ENCODE results near the gene GUK1.

DNA sequence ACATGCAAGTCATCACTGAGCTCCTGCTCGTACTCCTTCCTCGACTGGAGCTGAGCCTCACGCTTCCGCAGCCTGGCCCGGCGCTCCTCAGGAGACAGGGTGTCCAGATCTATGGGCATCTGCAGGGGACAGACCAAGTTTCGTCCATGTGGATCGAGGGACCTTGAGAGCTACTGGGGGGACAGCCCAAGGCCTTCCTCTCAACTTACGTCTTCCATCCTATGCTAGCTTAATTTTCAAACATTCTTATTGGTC lies 33.4 kb upstream of the GUK1 start:
- TF ChIP-seq MAX (IDR thresholded peaks at IDR 0.05) (no peak), EZH2 (IDR thresholded peaks at IDR 0.05; ENCODE audit: low read depth, low read length, severe bottlenecking) (no peak), EP300 (IDR thresholded peaks at IDR 0.05; ENCODE audit: borderline replicate concordance in 1 of 2, low read depth in 2 of 2, low read length in 2 of 2) (no peak), POLR2A (IDR thresholded peaks at IDR 0.05; ENCODE audit: control extremely low read depth in 1 of 2, low read depth in 2 of 2, low read length in 2 of 2) (no peak), SP2 (IDR thresholded peaks at IDR 0.05; ENCODE audit: low read length) (no peak), CTCF (IDR thresholded peaks at IDR 0.05; ENCODE audit: control extremely low read depth in 1 of 3, insufficient read depth in 1 of 3, low read depth in 1 of 3, low read length in 3 of 3) (no peak), BRCA1 (IDR thresholded peaks at IDR 0.05; ENCODE audit: low read depth, low read length) (no peak), CBX8 (IDR thresholded peaks at IDR 0.05; ENCODE audit: borderline replicate concordance, low read depth, low read length) (no peak), POLR2AphosphoS5 (IDR thresholded peaks at IDR 0.05; ENCODE audit: low read depth, low read length) (no peak), RFX5 (IDR thresholded peaks at IDR 0.05; ENCODE audit: borderline replicate concordance, low read depth, low read length) (no peak), ZNF274 (IDR thresholded peaks at IDR 0.05; ENCODE audit: borderline replicate concordance, extremely low read depth, low read length) (no peak)
